Measurements from ENCODE around the gene CDC42BPB. TPM values are rescaled to one million over a fixed set of nuclear protein-coding genes. Genes with fewer than 3 reads are reported as not detected.
A peak's percentile ranks its signal among the peaks of the same experiment; 100 is the strongest.

Gene CDC42BPB
- total RNA-seq, 6 donors from 2014 or later = 108 to 268 (median 124) TPM

GRCh38 chr14:102902086-102902485, 155.3 kb downstream of the CDC42BPB start:
- no peaks in the 10 kb centered on the region for H3K9me3 ChIP-seq
- TF ChIP-seq POLR2A (IDR thresholded peaks at IDR 0.05) (no peak), EP300 (IDR thresholded peaks at IDR 0.05) (no peak), CTCF (IDR thresholded peaks at IDR 0.05) (no peak), POLR2AphosphoS5 (IDR thresholded peaks at IDR 0.05) (no peak)
- ATAC-seq (ENCODE audit: low FRiP score in 2 of 2) (no peak), DNase-seq (no peak)
- 83 to 87% methylated on average over 6 to 7 of the region's 7 CpGs for WGBS, 2 donors
- peaks cover 0 to 19% (median 11%) of the 10 kb centered on the region in 4 donors for H3K4me1 ChIP-seq
- no peak overlapping the region for H3K4me3 ChIP-seq
- no peak overlapping the region for H3K27ac ChIP-seq
- no peaks in the 10 kb centered on the region for H3K27me3 ChIP-seq
- peaks cover 4 to 51% (median 29%) of the 10 kb centered on the region in 4 donors for H3K36me3 ChIP-seq

- ATAC-seq (ENCODE audit: low FRiP score in 2 of 2) (no peak), DNase-seq (peak in 1 of 2 donors; percentile 67)
Measured at GRCh38 chr14:102901633-102902032, 155.7 kb downstream of the CDC42BPB start.

GRCh38 chr14:102900631-102901571, 156.4 kb downstream of the CDC42BPB start:
- TF ChIP-seq POLR2A (IDR thresholded peaks at IDR 0.05) (no peak), POLR2AphosphoS5 (IDR thresholded peaks at IDR 0.05) (no peak), CTCF (IDR thresholded peaks at IDR 0.05) (no peak), EP300 (IDR thresholded peaks at IDR 0.05) (no peak)
- Histone ChIP-seq H3K27me3 (no peaks in the 10 kb centered on the region), H3K27ac (peak overlapping the region in 2 of 4 donors; percentile 21 to 43), H3K4me3 (peak overlapping the region in 1 of 4 donors; percentile 13), H3K4me1 (peaks cover 0 to 19% (median 11%) of the 10 kb centered on the region in 4 donors), H3K9me3 (no peaks in the 10 kb centered on the region), H3K36me3 (peaks cover 4 to 47% (median 23%) of the 10 kb centered on the region in 4 donors)
- ATAC-seq (ENCODE audit: low FRiP score in 2 of 2) (no peak), DNase-seq (peak in 1 of 2 donors; percentile 74)
- 65 to 67% methylated on average over 30 to 36 of the region's 39 CpGs for WGBS, 2 donors

More at GRCh38 chr14:102901633-102902032, 155.7 kb downstream of the CDC42BPB start:
- WGBS, 2 donors = 34 to 64% methylated on average over 4 of the region's 4 CpGs
- Histone ChIP-seq H3K4me1 (peaks cover 0 to 19% (median 11%) of the 10 kb centered on the region in 4 donors), H3K9me3 (no peaks in the 10 kb centered on the region), H3K27ac (peak overlapping the region in 1 of 4 donors; percentile 21), H3K4me3 (no peak overlapping the region), H3K36me3 (peaks cover 4 to 47% (median 25%) of the 10 kb centered on the region in 4 donors), H3K27me3 (no peaks in the 10 kb centered on the region)
- TF ChIP-seq CTCF (IDR thresholded peaks at IDR 0.05) (no peak), POLR2AphosphoS5 (IDR thresholded peaks at IDR 0.05) (no peak), EP300 (IDR thresholded peaks at IDR 0.05) (no peak), POLR2A (IDR thresholded peaks at IDR 0.05) (no peak)

GRCh38 chr14:102899516-102899900, 157.8 kb downstream of the CDC42BPB start:
- Histone ChIP-seq H3K9me3 (no peaks in the 10 kb centered on the region), H3K36me3 (peaks cover 0 to 46% (median 14%) of the 10 kb centered on the region in 4 donors), H3K4me3 (no peak overlapping the region), H3K27me3 (no peaks in the 10 kb centered on the region), H3K4me1 (peaks cover 0 to 19% (median 11%) of the 10 kb centered on the region in 4 donors), H3K27ac (no peak overlapping the region)
- TF ChIP-seq EP300 (IDR thresholded peaks at IDR 0.05) = no peak
- no peak for TF ChIP-seq CTCF (IDR thresholded peaks at IDR 0.05)
- TF ChIP-seq POLR2AphosphoS5 (IDR thresholded peaks at IDR 0.05) = no peak
- no peak for TF ChIP-seq POLR2A (IDR thresholded peaks at IDR 0.05)
- ATAC-seq (ENCODE audit: low FRiP score in 2 of 2) (no peak), DNase-seq (peak in 1 of 2 donors; percentile 6)
- 96 to 97% methylated on average over 8 of the region's 8 CpGs for WGBS, 2 donors

Data from upper lobe of left lung (tissue), 6 donors.